ENCODE data around the gene CERCAM.

GRCh38 chr9:128412120-128412790 lies 8.4 kb upstream of the CERCAM start:
- TF ChIP-seq CTCF (IDR thresholded peaks at IDR 0.05) (peak in 5 of 6 experiments; percentile 21 to 48 (median 41)), POLR2A (IDR thresholded peaks at IDR 0.05) (no peak)
